Measurements from ENCODE around the gene NFILZ.
"Not testable (repeated sequence)": the region's sequence is repeated elsewhere in the genome, so short reads cannot be mapped to it uniquely, and the experiment has no call there.

NFILZ gene

GRCh38 chr19:8611877-8612806 lies 18.3 kb upstream of the NFILZ start:
- no peak for DNase-seq

GRCh38 chr19:8612807-8613171 lies 17.6 kb upstream of the NFILZ start:
- DNase-seq: no peak

GRCh38 chr19:8614455-8614854 lies 16.0 kb upstream of the NFILZ start:
- no peak for DNase-seq

GRCh38 chr19:8615024-8615423 lies 15.4 kb upstream of the NFILZ start:
- DNase-seq: no peak

GRCh38 chr19:8615813-8616596 lies 14.4 kb upstream of the NFILZ start:
- no peak for DNase-seq

- DNase-seq: no peak
These were observed 13.6 kb upstream of the NFILZ start for GRCh38 chr19:8616861-8617260.

- DNase-seq: not testable (repeated sequence)
These were observed 13.1 kb upstream of the NFILZ start for GRCh38 chr19:8617325-8617724.

GRCh38 chr19:8617984-8618383 lies 12.4 kb upstream of the NFILZ start:
- DNase-seq: no peak

- DNase-seq: no peak
These were observed 11.7 kb upstream of the NFILZ start for GRCh38 chr19:8618751-8619150.

- DNase-seq: not testable (repeated sequence)
These were observed 7.5 kb upstream of the NFILZ start for GRCh38 chr19:8622886-8623285.

GRCh38 chr19:8626842-8627241 lies 3.6 kb upstream of the NFILZ start:
- no peak for DNase-seq

- no peak for DNase-seq
These were observed 1.2 kb upstream of the NFILZ start for GRCh38 chr19:8629184-8629583.

GRCh38 chr19:8630796-8631424 lies 477 bp downstream of the NFILZ start:
- no peak for DNase-seq

GRCh38 chr19:8631425-8631819 lies 989 bp downstream of the NFILZ start:
- DNase-seq: no peak

- DNase-seq: no peak
These were observed 5.0 kb downstream of the NFILZ start for GRCh38 chr19:8635422-8635821.

- not testable (repeated sequence) for DNase-seq
These were observed 6.6 kb downstream of the NFILZ start for GRCh38 chr19:8637070-8637469.

- no peak for DNase-seq
These were observed 7.7 kb downstream of the NFILZ start for GRCh38 chr19:8638078-8638619.

- DNase-seq: no peak
These were observed 9.5 kb downstream of the NFILZ start for GRCh38 chr19:8639821-8640401.

- no peak for DNase-seq
These were observed 10.1 kb downstream of the NFILZ start for GRCh38 chr19:8640402-8641004.

GRCh38 chr19:8641221-8641907 lies 10.9 kb downstream of the NFILZ start:
- DNase-seq: no peak

- DNase-seq: no peak
These were observed 11.6 kb downstream of the NFILZ start for GRCh38 chr19:8641908-8642547.

All from NCI-H1092 (cell line).